Tibial nerve (tissue), 4 donors: Measurements from ENCODE around the gene TPT1. TPM values are rescaled to one million over a fixed set of nuclear protein-coding genes. Genes with fewer than 3 reads are reported as not detected.

Source experiments
- DNase-seq, 2 donors: peaks; one replicate each; pipeline ENCODE4 v3.0.0-alpha.2; 2019; ENCODE audit warnings: low spot score in 2 of 2
- H3K27ac ChIP-seq, 4 donors: fragments of 200-600 bp; sonication (generic) in 3 of 4; one replicate each; pipeline ENCODE4 v1.5.1; 2017 to 2019; ENCODE audit warnings: mild to moderate bottlenecking in 1 of 4
- H3K27me3 ChIP-seq, 2 donors: fragments of 200-600 bp; sonication (generic) in 1 of 2; one replicate each; pipeline versions ENCODE4 v1.5.1 to v1.6.0; 2017 to 2019
- H3K36me3 ChIP-seq, 3 donors: fragments of 200-600 bp; sonication (generic); one replicate each; pipeline ENCODE4 v1.5.1; 2018 to 2019
- H3K4me1 ChIP-seq, 4 donors: fragments of 200-600 bp; sonication (generic) in 3 of 4; one replicate each; pipeline ENCODE4 v1.5.1; 2017 to 2019
- H3K4me3 ChIP-seq, 4 donors: fragments of 200-600 bp; sonication (generic) in 3 of 4; one replicate each; pipeline ENCODE4 v1.5.1; 2017 to 2019; ENCODE audit warnings: mild to moderate bottlenecking in 1 of 4, moderate library complexity in 1 of 4
- H3K9me3 ChIP-seq, 4 donors: fragments of 200-600 bp; sonication (generic) in 3 of 4; one replicate each; pipeline ENCODE4 v1.5.1; 2017 to 2019
- EP300 ChIP-seq, 2 donors: sonication (generic); formaldehyde crosslinking; IDR thresholded peaks; one replicate each; pipeline ENCODE4 v1.6.1; 2017; ENCODE audit warnings: antibody characterized with exemption in 2 of 2, mild to moderate bottlenecking in 1 of 2
- POLR2A ChIP-seq, 2 donors: fragments of 450-650 bp; IDR thresholded peaks; one replicate each; pipeline ENCODE4 v1.6.1; 2017; ENCODE audit warnings: antibody characterized with exemption in 2 of 2, mild to moderate bottlenecking in 2 of 2, moderate library complexity in 2 of 2
- WGBS, 2 donors: methylation state at CpG; one replicate each; pipeline ENCODE4 v1.1.5; 2018; 5-methylcytosine and 5-hydroxymethylcytosine counted together
- total RNA-seq, 4 donors: library from RNA; depleted of rRNA; stranded (reverse); fragments of >200 nt; gene quantifications; one replicate each; pipeline ENCODE4 v1.1.0, GENCODE V29; 2016
- TF ChIP-seq, protein P1 (sequence below), 5 experiments: fragments of 200-600 bp in 3 of 5; fragments of 450-650 bp in 2 of 5; sonication (generic) in 3 of 5; IDR thresholded peaks; one replicate each; pipeline ENCODE4 v1.5.1; 2016 to 2019; ENCODE audit warnings: antibody characterized with exemption in 5 of 5, mild to moderate bottlenecking in 3 of 5, moderate library complexity in 2 of 5

TPT1 gene
- total RNA-seq, 4 donors from 2014 or later: 1,952 to 3,130 (median 2,235) TPM

DNA sequence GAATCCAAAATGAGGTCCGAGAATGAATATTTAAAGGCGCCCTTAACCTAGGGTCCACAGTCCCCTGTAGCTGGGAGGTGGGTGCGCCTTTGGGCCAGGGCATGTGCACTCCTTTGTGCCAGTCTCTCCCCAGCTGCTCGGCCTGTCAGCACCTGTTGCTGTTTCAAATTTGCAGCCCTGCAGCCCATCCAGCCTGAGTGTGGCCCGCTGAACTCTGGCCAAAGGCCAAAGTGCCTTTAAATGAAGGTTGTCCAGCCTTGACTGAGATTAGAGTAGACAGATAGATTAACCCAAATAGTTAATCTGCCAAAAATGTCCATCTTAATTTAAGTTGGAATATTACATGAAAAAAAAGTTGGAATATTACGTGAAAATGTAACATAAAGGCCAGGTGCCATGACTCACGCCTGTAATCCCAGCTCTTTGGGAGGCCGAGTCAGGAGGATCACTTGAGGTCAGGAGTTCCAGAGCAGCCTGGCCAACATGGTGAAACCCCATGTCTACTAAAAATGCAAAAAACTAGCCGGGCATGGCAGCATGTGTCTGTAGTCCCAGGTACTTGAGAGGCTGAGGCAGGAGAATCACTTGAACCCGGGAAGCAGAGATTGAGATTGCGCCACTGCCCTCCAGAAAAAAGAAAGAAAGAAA lies 25.3 kb downstream of the TPT1 start:
- no peaks in the 10 kb centered on the region for H3K9me3 ChIP-seq

DNA sequence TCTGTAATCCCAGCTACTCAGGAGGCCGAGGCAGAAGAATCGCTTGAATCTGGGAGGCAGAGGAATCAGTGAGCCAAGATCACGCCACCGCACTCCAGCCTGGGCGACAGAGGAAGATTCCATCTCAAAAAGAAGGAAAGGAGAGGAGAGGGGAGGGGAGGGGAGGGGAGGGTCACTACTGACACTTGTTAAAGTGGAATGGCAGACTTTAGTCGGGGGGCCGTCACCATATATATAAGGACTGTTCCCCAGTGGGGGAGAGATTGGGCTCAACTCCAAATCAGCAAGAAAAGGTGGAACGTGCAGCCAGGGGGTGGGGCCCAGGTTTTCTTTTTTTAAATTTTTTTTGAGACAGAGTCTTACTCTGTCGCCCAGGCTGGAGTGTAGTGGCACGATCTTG lies 26.2 kb downstream of the TPT1 start:
- TF ChIP-seq EP300 (IDR thresholded peaks at IDR 0.05) (no peak), POLR2A (IDR thresholded peaks at IDR 0.05) (no peak)
- TF ChIP-seq, protein P1, sequence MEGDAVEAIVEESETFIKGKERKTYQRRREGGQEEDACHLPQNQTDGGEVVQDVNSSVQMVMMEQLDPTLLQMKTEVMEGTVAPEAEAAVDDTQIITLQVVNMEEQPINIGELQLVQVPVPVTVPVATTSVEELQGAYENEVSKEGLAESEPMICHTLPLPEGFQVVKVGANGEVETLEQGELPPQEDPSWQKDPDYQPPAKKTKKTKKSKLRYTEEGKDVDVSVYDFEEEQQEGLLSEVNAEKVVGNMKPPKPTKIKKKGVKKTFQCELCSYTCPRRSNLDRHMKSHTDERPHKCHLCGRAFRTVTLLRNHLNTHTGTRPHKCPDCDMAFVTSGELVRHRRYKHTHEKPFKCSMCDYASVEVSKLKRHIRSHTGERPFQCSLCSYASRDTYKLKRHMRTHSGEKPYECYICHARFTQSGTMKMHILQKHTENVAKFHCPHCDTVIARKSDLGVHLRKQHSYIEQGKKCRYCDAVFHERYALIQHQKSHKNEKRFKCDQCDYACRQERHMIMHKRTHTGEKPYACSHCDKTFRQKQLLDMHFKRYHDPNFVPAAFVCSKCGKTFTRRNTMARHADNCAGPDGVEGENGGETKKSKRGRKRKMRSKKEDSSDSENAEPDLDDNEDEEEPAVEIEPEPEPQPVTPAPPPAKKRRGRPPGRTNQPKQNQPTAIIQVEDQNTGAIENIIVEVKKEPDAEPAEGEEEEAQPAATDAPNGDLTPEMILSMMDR (IDR thresholded peaks at IDR 0.05): no peak
- H3K4me1 ChIP-seq: peaks cover 0 to 17% (median 4%) of the 10 kb centered on the region in 4 donors
- no peaks in the 10 kb centered on the region for H3K27me3 ChIP-seq
- no peak overlapping the region for H3K27ac ChIP-seq
- no peaks in the 10 kb centered on the region for H3K9me3 ChIP-seq
- no peaks in the 10 kb centered on the region for H3K36me3 ChIP-seq
- no peak overlapping the region for H3K4me3 ChIP-seq
- DNase-seq: no peak
- 86 to 91% methylated on average over 9 to 10 of the region's 10 CpGs for WGBS, 2 donors

More for the DNA sequence above, 25.3 kb downstream of the TPT1 start:
- no peak for TF ChIP-seq EP300 (IDR thresholded peaks at IDR 0.05)
- TF ChIP-seq POLR2A (IDR thresholded peaks at IDR 0.05): no peak
- TF ChIP-seq, protein P1 (IDR thresholded peaks at IDR 0.05): no peak
- 87 to 89% methylated on average over 11 of the region's 11 CpGs for WGBS, 2 donors
- Histone ChIP-seq H3K36me3 (no peaks in the 10 kb centered on the region), H3K4me1 (peaks cover 0 to 15% (median 4%) of the 10 kb centered on the region in 4 donors), H3K27me3 (no peaks in the 10 kb centered on the region), H3K4me3 (no peak overlapping the region), H3K27ac (no peak overlapping the region)
- DNase-seq: no peak

DNA sequence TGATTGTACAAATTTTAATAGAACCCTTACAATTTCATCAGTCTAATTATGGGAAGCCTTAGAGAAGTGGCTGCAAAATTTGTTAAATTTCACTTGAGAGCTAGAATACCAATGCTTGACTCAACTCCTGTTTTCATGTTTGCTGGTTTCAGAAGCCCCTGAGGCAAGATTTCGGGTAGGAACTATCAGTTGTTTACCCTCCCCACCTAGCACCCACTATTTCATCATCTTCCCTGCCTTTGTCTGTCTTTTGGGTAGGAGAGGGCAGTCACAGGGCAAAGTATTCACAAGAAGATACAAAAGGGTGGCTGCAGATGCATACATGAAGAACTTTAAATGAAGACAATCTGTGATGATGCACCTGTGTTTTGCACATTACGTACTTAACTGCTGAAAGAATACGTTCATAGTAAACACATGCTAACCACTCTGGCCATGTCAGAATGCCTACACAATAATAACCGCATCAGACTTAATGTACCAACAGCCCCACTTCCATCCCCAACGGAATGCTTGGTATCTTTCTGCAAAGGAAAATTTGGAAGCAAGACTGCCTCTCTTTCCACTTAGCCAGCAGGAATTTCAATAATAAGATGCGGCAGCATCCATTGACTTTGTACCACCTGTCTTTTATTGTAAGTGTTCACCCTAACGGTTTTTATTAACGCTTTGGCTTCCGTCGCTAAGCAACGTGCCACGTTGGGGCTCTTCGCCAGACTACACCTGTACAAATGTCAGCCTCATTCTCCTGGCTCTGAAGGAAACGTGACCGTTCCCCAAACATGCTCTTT lies 30.4 kb downstream of the TPT1 start:
- 16 to 19% methylated on average over 15 of the region's 15 CpGs for WGBS, 2 donors
- no peaks in the 10 kb centered on the region for H3K27me3 ChIP-seq
- H3K36me3 ChIP-seq: no peaks in the 10 kb centered on the region
- no peak overlapping the region for H3K27ac ChIP-seq
- TF ChIP-seq POLR2A (IDR thresholded peaks at IDR 0.05) (no peak), EP300 (IDR thresholded peaks at IDR 0.05) (no peak)
- TF ChIP-seq, protein P1 (IDR thresholded peaks at IDR 0.05): no peak
- no peak for DNase-seq
- peak overlapping the region in 3 of 4 donors; percentile 57 to 60 (median 57) for H3K4me3 ChIP-seq
- no peaks in the 10 kb centered on the region for H3K9me3 ChIP-seq
- peaks cover 0 to 23% (median 4%) of the 10 kb centered on the region in 4 donors for H3K4me1 ChIP-seq

DNA sequence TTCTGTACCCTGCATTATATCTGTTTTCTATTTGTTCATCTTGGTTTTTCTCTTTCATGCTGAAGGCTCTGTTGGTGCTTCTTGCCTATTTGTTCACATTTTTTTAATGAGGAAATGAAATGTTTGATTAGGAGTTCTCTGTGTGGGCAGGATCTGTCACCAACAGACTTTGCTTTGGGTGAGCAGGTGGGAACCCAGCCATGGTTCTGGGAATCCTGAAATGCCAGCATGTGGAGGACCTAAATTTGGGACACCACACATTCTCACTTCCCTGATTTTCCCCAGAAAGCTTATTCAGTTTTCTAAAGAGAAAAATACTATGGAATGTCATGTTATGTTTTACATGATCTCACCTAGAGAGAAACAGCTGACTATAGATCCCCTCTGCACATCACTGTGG lies 34.0 kb downstream of the TPT1 start:
- H3K4me3 ChIP-seq: no peak overlapping the region
- H3K9me3 ChIP-seq: no peaks in the 10 kb centered on the region
- peaks cover 0 to 23% (median 4%) of the 10 kb centered on the region in 4 donors for H3K4me1 ChIP-seq
- no peaks in the 10 kb centered on the region for H3K27me3 ChIP-seq
- H3K27ac ChIP-seq: no peak overlapping the region
- no peaks in the 10 kb centered on the region for H3K36me3 ChIP-seq
- TF ChIP-seq, protein P1 (IDR thresholded peaks at IDR 0.05): no peak
- TF ChIP-seq EP300 (IDR thresholded peaks at IDR 0.05): no peak
- TF ChIP-seq POLR2A (IDR thresholded peaks at IDR 0.05): no peak
- no peak for DNase-seq

DNA sequence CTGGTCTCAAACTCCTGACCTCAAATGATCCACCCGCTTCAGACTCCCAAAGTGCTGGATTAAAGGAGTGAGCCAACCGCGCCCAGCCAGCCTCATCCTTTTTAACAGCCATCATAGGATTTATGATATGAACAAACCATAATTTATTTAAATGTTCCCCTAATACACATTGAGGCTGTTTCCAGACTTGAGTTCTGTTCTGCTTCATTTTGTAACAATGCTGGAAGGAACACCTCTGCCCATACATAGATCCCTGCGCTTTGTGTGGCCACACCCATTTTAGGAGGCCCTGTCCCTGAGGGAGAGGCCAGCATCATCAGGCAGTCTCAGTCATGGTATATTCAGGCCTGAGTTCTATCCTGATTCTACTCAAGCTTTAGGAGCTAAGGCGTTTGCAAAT lies 35.9 kb downstream of the TPT1 start:
- Histone ChIP-seq H3K27me3 (peaks cover 0 to 5% of the 10 kb centered on the region in 2 donors), H3K4me3 (no peak overlapping the region), H3K4me1 (peaks cover 0 to 7% (median 0%) of the 10 kb centered on the region in 4 donors), H3K27ac (no peak overlapping the region), H3K36me3 (no peaks in the 10 kb centered on the region), H3K9me3 (no peaks in the 10 kb centered on the region)
- DNase-seq: no peak
- WGBS, 2 donors: 83 to 85% methylated on average over 5 of the region's 5 CpGs
- TF ChIP-seq POLR2A (IDR thresholded peaks at IDR 0.05) (no peak), EP300 (IDR thresholded peaks at IDR 0.05) (no peak)
- TF ChIP-seq, protein P1 (IDR thresholded peaks at IDR 0.05): no peak
